Esophagus muscularis mucosa (tissue), 3 donors: Measurements from ENCODE around the gene TNFSF12.
A peak's percentile ranks its signal among the peaks of the same experiment; 100 is the strongest.

Experiments used
- CTCF ChIP-seq, 3 experiments: fragments of 200-600 bp in 2 of 3; fragments of 450-650 bp in 1 of 3; sonication (generic) in 2 of 3; IDR thresholded peaks; one replicate each; pipeline ENCODE4 v1.5.1; 2017 to 2019; ENCODE audit warnings: antibody characterized with exemption in 3 of 3, mild to moderate bottlenecking in 2 of 3, moderate library complexity in 1 of 3
- POLR2A ChIP-seq: fragments of 450-650 bp; IDR thresholded peaks from one replicate; pipeline ENCODE4 v1.6.1; 2017; ENCODE audit warnings: antibody characterized with exemption, moderate library complexity, mild to moderate bottlenecking, low read depth
- POLR2AphosphoS5 ChIP-seq, 2 donors: sonication (generic); formaldehyde crosslinking; IDR thresholded peaks; one replicate each; pipeline ENCODE4 v1.6.1; 2017; ENCODE audit warnings: antibody characterized with exemption in 2 of 2

- TF ChIP-seq CTCF (IDR thresholded peaks at IDR 0.05): no peak
- TF ChIP-seq POLR2AphosphoS5 (IDR thresholded peaks at IDR 0.05): peak in 1 of 2 donors; percentile 5
- no peak for TF ChIP-seq POLR2A
Measured at GRCh38 chr17:7552621-7553051, 3.8 kb downstream of the TNFSF12 start.
